SH-SY5Y (cell line): Measurements from ENCODE around the gene NCOA5.

Experiments used
- GATA2 ChIP-seq: IDR thresholded peaks from 2 replicates; pipeline ENCODE4 v1.6.1; 2011; ENCODE audit warnings: mild to moderate bottlenecking, low read depth, low read length
- GATA3 ChIP-seq: IDR thresholded peaks from 2 replicates; pipeline ENCODE4 v1.6.1; 2011; ENCODE audit warnings: low read depth, mild to moderate bottlenecking, low read length, moderate library complexity

GRCh38 chr20:46084805-46085178 is 5.0 kb downstream of the NCOA5 start:
- TF ChIP-seq GATA2 (no peak), GATA3 (no peak)
